SK-N-SH (cell line): ENCODE data around the gene SLC22A5. TPM values are rescaled to one million over a fixed set of nuclear protein-coding genes. Genes with fewer than 3 reads are reported as not detected.

Experiments
- CTCF ChIA-PET: fragments of 300-600, 350-600 bp; formaldehyde crosslinking; extraction: SDS; loops from one replicate; lab custom pipeline; 2021; lab: Yijun Ruan, JAX
- POLR2A ChIA-PET: fragments of 350-600 bp; sonication (Branson Sonifier 250); formaldehyde crosslinking; extraction: SDS; loops from one replicate; lab custom pipeline; 2020; ENCODE audit warnings: antibody characterized with exemption, inconsistent platforms; lab: Yijun Ruan, JAX
- DNase-seq: peaks from one replicate; pipeline ENCODE4 v3.0.0; 2012
- H2AFZ ChIP-seq: fragments of 200-600 bp; sonication (generic); 2 replicates; pipeline ENCODE4 v1.8.1; 2016; ENCODE audit warnings: antibody characterized with exemption, mild to moderate bottlenecking, low read depth
- H3F3A ChIP-seq: fragments of 200-600 bp; sonication (generic); replicated peaks from 2 replicates; pipeline ENCODE3; 2016; ENCODE audit warnings: antibody characterized with exemption, mild to moderate bottlenecking; ENCODE audit not compliant: insufficient read depth
- H3K27ac ChIP-seq, 2 experiments: fragments of 200-500 bp in 1 of 2; fragments of 200-600 bp in 1 of 2; sonication (Bioruptor generic) in 1 of 2; sonication (generic), shearing (Covaris generic) in 1 of 2; 2 replicates each; pipeline versions ENCODE4 v1.5.1 to v1.6.1; 2014 to 2016; ENCODE audit warnings: low read depth in 2 of 2, inconsistent platforms in 1 of 2, low read length in 1 of 2, mild to moderate bottlenecking in 1 of 2, mixed read lengths in 1 of 2
- H3K27me3 ChIP-seq: fragments of 200-600 bp; sonication (generic), shearing (Covaris generic); 2 replicates; pipeline ENCODE4 v1.6.1; 2016; ENCODE audit warnings: mixed run types; ENCODE audit not compliant: insufficient read depth
- H3K36me3 ChIP-seq, 2 experiments: fragments of 200-500 bp in 1 of 2; fragments of 200-600 bp in 1 of 2; sonication (Bioruptor generic) in 1 of 2; sonication (generic) in 1 of 2; replicated peaks in 1 of 2; 2 replicates each; pipeline versions ENCODE3 to v1.5.1; 2014 to 2016; ENCODE audit warnings: low read length in 1 of 2, mild to moderate bottlenecking in 1 of 2; ENCODE audit not compliant: insufficient read depth in 2 of 2, control insufficient read depth in 1 of 2
- H3K4me1 ChIP-seq, 2 experiments: fragments of 200-500 bp in 1 of 2; fragments of 200-600 bp in 1 of 2; sonication (Bioruptor generic) in 1 of 2; sonication (generic), shearing (Covaris generic) in 1 of 2; 2 replicates each; pipeline versions ENCODE4 v1.5.1 to v1.6.1; 2014 to 2016; ENCODE audit warnings: low read depth in 1 of 2, low read length in 1 of 2, mixed run types in 1 of 2; ENCODE audit not compliant: insufficient read depth in 2 of 2, control insufficient read depth in 1 of 2
- H3K4me2 ChIP-seq: fragments of 200-600 bp; sonication (generic), shearing (Covaris generic); 2 replicates; pipeline ENCODE4 v1.6.1; 2017; ENCODE audit warnings: mixed run types
- H3K4me3 ChIP-seq, 2 experiments: fragments of 200-500 bp in 1 of 2; fragments of 200-600 bp in 1 of 2; sonication (Bioruptor generic) in 1 of 2; sonication (generic), shearing (Covaris generic) in 1 of 2; 2 replicates each; pipeline versions ENCODE4 v1.5.1 to v1.8.1; 2014 to 2016; ENCODE audit warnings: low read depth in 2 of 2, inconsistent platforms in 1 of 2, low read length in 1 of 2, mild to moderate bottlenecking in 1 of 2, mixed read lengths in 1 of 2, moderate library complexity in 1 of 2
- H3K79me2 ChIP-seq: fragments of 200-600 bp; sonication (generic); 2 replicates; pipeline ENCODE4 v1.8.1; 2017; ENCODE audit warnings: mild to moderate bottlenecking; ENCODE audit not compliant: insufficient read depth
- H3K9ac ChIP-seq: fragments of 200-600 bp; sonication (generic); 2 replicates; pipeline ENCODE4 v1.6.1; 2017; ENCODE audit warnings: mixed run types
- H3K9me2 ChIP-seq: fragments of 200-600 bp; sonication (generic); 2 replicates; pipeline ENCODE4 v1.6.1; 2017; ENCODE audit warnings: mixed run types
- H3K9me3 ChIP-seq: fragments of 200-600 bp; sonication (generic); 2 replicates; pipeline ENCODE4 v1.6.1; 2017; ENCODE audit warnings: mixed run types, mild to moderate bottlenecking, moderate library complexity
- H4K20me1 ChIP-seq: fragments of 200-600 bp; sonication (generic); 2 replicates; pipeline ENCODE4 v1.6.1; 2017; ENCODE audit warnings: mild to moderate bottlenecking, mixed run types; ENCODE audit not compliant: insufficient read depth
- EP300 ChIP-seq, 2 experiments: IDR thresholded peaks; 2 replicates each; pipeline versions ENCODE4 v1.4.0 to v1.6.1; 2012; ENCODE audit warnings: borderline replicate concordance in 1 of 2, low read depth in 1 of 2, low read length in 1 of 2
- FOSL2 ChIP-seq: IDR thresholded peaks from 2 replicates; pipeline ENCODE4 v1.4.0; 2012; ENCODE audit warnings: low read depth, mild to moderate bottlenecking, moderate library complexity, borderline replicate concordance
- FOXM1 ChIP-seq: IDR thresholded peaks from 2 replicates; pipeline ENCODE4 v1.4.0; 2012; ENCODE audit warnings: low read depth, mild to moderate bottlenecking
- IRF3 ChIP-seq: fragments of 150-350 bp; IDR thresholded peaks from 2 replicates; pipeline ENCODE4 v1.6.1; 2016; ENCODE audit warnings: mild to moderate bottlenecking, low read depth, low read length
- JUND ChIP-seq: IDR thresholded peaks from 2 replicates; pipeline ENCODE4 v1.4.0; 2012
- MEF2A ChIP-seq: IDR thresholded peaks from 2 replicates; pipeline ENCODE4 v1.4.0; 2012; ENCODE audit warnings: low read depth, borderline replicate concordance
- MXI1 ChIP-seq: IDR thresholded peaks from 2 replicates; pipeline ENCODE4 v1.6.1; 2012; ENCODE audit warnings: mild to moderate bottlenecking, low read depth, low read length, improper control_type of control experiment
- NFIC ChIP-seq: IDR thresholded peaks from 2 replicates; pipeline ENCODE4 v1.4.0; 2012; ENCODE audit warnings: borderline replicate concordance
- POLR2AphosphoS5 ChIP-seq: IDR thresholded peaks from 2 replicates; pipeline ENCODE4 v1.6.1; 2012; ENCODE audit warnings: low read depth, low read length
- RCOR1 ChIP-seq: fragments of 150-350 bp; IDR thresholded peaks from 2 replicates; pipeline ENCODE4 v1.6.1; 2017; ENCODE audit warnings: antibody characterized with exemption, low read length
- RXRA ChIP-seq: IDR thresholded peaks from 2 replicates; pipeline ENCODE4 v1.4.0; 2012; ENCODE audit warnings: low read depth, mild to moderate bottlenecking, borderline replicate concordance
- SIN3A ChIP-seq: IDR thresholded peaks from 2 replicates; pipeline ENCODE4 v1.6.1; 2012; ENCODE audit warnings: low read depth, mild to moderate bottlenecking, low read length, moderate library complexity, borderline replicate concordance
- TCF12 ChIP-seq: IDR thresholded peaks from 2 replicates; pipeline ENCODE4 v1.4.0; 2012
- TEAD4 ChIP-seq: IDR thresholded peaks from 2 replicates; pipeline ENCODE4 v1.4.0; 2012; ENCODE audit warnings: mild to moderate bottlenecking, borderline replicate concordance; ENCODE audit not compliant: insufficient read depth
- WGBS: methylation state at CpG from one replicate; pipeline ENCODE4 v1.1.6; 2017; ENCODE audit warnings: low lambda C conversion rate; 5-methylcytosine and 5-hydroxymethylcytosine counted together
- polyA plus RNA-seq, 3 experiments: library from polyadenylated mRNA; depleted of rRNA; stranded (reverse); fragments of >200 nt; gene quantifications; 2 replicates each; pipeline ENCODE4 v1.2.3, GENCODE V29; 2012
- TF ChIP-seq, protein P1 (sequence below): IDR thresholded peaks from 2 replicates; pipeline ENCODE4; 2012
- TF ChIP-seq, protein P2 (sequence below): IDR thresholded peaks from 2 replicates; pipeline ENCODE4 v1.6.1; 2012; ENCODE audit warnings: mild to moderate bottlenecking, low read depth, low read length, moderate library complexity

Gene SLC22A5
- polyA plus RNA-seq, 1 of the 3 experiments (the other 2 are of a cell fraction), result 8.3 TPM

DNA sequence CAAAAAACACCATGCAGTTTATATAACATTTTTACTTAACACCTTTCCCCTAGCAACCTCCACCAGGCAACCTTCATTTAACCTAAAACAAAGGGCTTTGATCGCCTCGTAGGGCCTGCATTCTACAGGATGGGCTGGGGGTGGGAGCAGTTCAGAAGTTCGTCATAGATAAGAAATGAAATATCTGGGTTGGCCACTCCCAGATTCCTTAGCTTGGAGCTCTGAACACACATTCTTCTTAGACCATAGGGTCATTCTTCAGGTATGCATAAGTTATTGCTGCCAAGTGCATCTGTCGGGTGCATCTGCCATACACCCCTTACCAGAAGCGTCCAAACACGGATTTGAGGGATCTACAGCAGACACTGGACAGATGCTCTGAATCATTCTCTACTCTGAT, 4.3 kb upstream of the SLC22A5 start:
- Histone ChIP-seq H3K79me2 (no peaks in the 10 kb centered on the region), H3K4me2 (no peak overlapping the region), H3K9me3 (no peaks in the 10 kb centered on the region), H3K27me3 (no peaks in the 10 kb centered on the region), H3K36me3 (no peaks in the 10 kb centered on the region), H3K9ac (no peak overlapping the region), H3K4me3 (no peak overlapping the region), H3K4me1 (peaks cover 2 to 6% of the 10 kb centered on the region in 2 experiments; a peak in 2 of 4 replicates), H3F3A (peaks cover 16% of the 10 kb centered on the region), H2AFZ (no peak overlapping the region), H3K9me2 (no peaks in the 10 kb centered on the region), H3K27ac (no peak overlapping the region), H4K20me1 (no peaks in the 10 kb centered on the region)
- CTCF ChIA-PET, result interaction anchor here (1.4 kb wide), 1 partner anchor 300 kb away, joined by 4 read pairs; no protein-coding TSS in a partner anchor
- 44% methylated on average over 6 of the region's 6 CpGs for WGBS
- TF ChIP-seq POLR2AphosphoS5, result peak; percentile 24; the same call in 1 of the 2 replicates
- TF ChIP-seq, protein P1, sequence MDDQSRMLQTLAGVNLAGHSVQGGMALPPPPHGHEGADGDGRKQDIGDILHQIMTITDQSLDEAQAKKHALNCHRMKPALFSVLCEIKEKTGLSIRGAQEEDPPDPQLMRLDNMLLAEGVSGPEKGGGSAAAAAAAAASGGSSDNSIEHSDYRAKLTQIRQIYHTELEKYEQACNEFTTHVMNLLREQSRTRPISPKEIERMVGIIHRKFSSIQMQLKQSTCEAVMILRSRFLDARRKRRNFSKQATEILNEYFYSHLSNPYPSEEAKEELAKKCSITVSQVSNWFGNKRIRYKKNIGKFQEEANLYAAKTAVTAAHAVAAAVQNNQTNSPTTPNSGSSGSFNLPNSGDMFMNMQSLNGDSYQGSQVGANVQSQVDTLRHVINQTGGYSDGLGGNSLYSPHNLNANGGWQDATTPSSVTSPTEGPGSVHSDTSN, result peak; percentile 59
- peak in 1 of 2 experiments; percentile 33; a peak in 1 of 4 replicates for TF ChIP-seq EP300 (IDR thresholded peaks at IDR 0.05; ENCODE audit: borderline replicate concordance in 1 of 2, low read depth in 1 of 2, low read length in 1 of 2)
- peak; percentile 48; the same call in 1 of the 2 replicates for TF ChIP-seq RXRA
- no peak for TF ChIP-seq FOXM1
- TF ChIP-seq, protein P2, sequence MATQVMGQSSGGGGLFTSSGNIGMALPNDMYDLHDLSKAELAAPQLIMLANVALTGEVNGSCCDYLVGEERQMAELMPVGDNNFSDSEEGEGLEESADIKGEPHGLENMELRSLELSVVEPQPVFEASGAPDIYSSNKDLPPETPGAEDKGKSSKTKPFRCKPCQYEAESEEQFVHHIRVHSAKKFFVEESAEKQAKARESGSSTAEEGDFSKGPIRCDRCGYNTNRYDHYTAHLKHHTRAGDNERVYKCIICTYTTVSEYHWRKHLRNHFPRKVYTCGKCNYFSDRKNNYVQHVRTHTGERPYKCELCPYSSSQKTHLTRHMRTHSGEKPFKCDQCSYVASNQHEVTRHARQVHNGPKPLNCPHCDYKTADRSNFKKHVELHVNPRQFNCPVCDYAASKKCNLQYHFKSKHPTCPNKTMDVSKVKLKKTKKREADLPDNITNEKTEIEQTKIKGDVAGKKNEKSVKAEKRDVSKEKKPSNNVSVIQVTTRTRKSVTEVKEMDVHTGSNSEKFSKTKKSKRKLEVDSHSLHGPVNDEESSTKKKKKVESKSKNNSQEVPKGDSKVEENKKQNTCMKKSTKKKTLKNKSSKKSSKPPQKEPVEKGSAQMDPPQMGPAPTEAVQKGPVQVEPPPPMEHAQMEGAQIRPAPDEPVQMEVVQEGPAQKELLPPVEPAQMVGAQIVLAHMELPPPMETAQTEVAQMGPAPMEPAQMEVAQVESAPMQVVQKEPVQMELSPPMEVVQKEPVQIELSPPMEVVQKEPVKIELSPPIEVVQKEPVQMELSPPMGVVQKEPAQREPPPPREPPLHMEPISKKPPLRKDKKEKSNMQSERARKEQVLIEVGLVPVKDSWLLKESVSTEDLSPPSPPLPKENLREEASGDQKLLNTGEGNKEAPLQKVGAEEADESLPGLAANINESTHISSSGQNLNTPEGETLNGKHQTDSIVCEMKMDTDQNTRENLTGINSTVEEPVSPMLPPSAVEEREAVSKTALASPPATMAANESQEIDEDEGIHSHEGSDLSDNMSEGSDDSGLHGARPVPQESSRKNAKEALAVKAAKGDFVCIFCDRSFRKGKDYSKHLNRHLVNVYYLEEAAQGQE, result 0 out of 2 replicates have a peak, but pooled peaks have one; percentile 14
- TF ChIP-seq NFIC, result peak; percentile 81
- no peak for TF ChIP-seq MEF2A
- peak; percentile 37; the same call in 1 of the 2 replicates for TF ChIP-seq FOSL2
- TF ChIP-seq TCF12, result peak; percentile 85
- peak; percentile 27; the same call in 1 of the 2 replicates for TF ChIP-seq JUND
- no peak for TF ChIP-seq RCOR1
- no peak for TF ChIP-seq IRF3
- peak; percentile 42; the same call in 1 of the 2 replicates for TF ChIP-seq TEAD4
- TF ChIP-seq SIN3A, result 0 out of 2 replicates have a peak, but pooled peaks have one; percentile 45
- no peak for TF ChIP-seq MXI1
- no peak for DNase-seq
- POLR2A ChIA-PET, result no interaction called here
